DMS153 (cell line): Measurements from ENCODE around the gene ZNF124.
"Not testable (repeated sequence)": the region's sequence is repeated elsewhere in the genome, so short reads cannot be mapped to it uniquely, and the experiment has no call there.

Experiments used
- DNase-seq: peaks from one replicate; lab custom pipeline; 2025; lab: John Stamatoyannopoulos, UW

Gene ZNF124

GRCh38 chr1:247171875-247172563 is at the start of gene ZNF124:
Gene ZNF124, minus strand, starts transcription at chr1:247172020. Its CDS starts 143 bp downstream, at chr1:247171877.
- not testable (repeated sequence) for DNase-seq

- not testable (repeated sequence) for DNase-seq
Observed at GRCh38 chr1:247220280-247220679, 48.5 kb upstream of the ZNF124 start.

GRCh38 chr1:247218121-247218651 is 46.4 kb upstream of the ZNF124 start:
- no peak for DNase-seq

- no peak for DNase-seq
Observed at GRCh38 chr1:247216261-247216660, 44.4 kb upstream of the ZNF124 start.

- no peak for DNase-seq
Observed at GRCh38 chr1:247212627-247213617, 41.1 kb upstream of the ZNF124 start.

- DNase-seq = no peak
Observed at GRCh38 chr1:247212012-247212411, 40.2 kb upstream of the ZNF124 start.

- no peak for DNase-seq
Observed at GRCh38 chr1:247211339-247211738, 39.5 kb upstream of the ZNF124 start.

GRCh38 chr1:247210376-247211117 is 38.7 kb upstream of the ZNF124 start:
- peak; percentile 96 for DNase-seq

GRCh38 chr1:247210062-247210375 is 38.2 kb upstream of the ZNF124 start:
- no peak for DNase-seq

GRCh38 chr1:247209396-247209795 is 37.6 kb upstream of the ZNF124 start:
- no peak for DNase-seq

- no peak for DNase-seq
Observed at GRCh38 chr1:247204177-247204647, 32.4 kb upstream of the ZNF124 start.

- DNase-seq = no peak
Observed at GRCh38 chr1:247198781-247199180, 27.0 kb upstream of the ZNF124 start.

- DNase-seq = no peak
Observed at GRCh38 chr1:247193958-247194357, 22.1 kb upstream of the ZNF124 start.

GRCh38 chr1:247189981-247190798 is 18.4 kb upstream of the ZNF124 start:
- DNase-seq = no peak

GRCh38 chr1:247185667-247186066 is 13.8 kb upstream of the ZNF124 start:
- DNase-seq = no peak

- no peak for DNase-seq
Observed at GRCh38 chr1:247184254-247184653, 12.4 kb upstream of the ZNF124 start.

GRCh38 chr1:247182994-247183393 is 11.2 kb upstream of the ZNF124 start:
- DNase-seq = no peak

- no peak for DNase-seq
Observed at GRCh38 chr1:247180581-247180980, 8.8 kb upstream of the ZNF124 start.

- no peak for DNase-seq
Observed at GRCh38 chr1:247177755-247178154, 5.9 kb upstream of the ZNF124 start.

- no peak for DNase-seq
Observed at GRCh38 chr1:247175458-247175857, 3.6 kb upstream of the ZNF124 start.

GRCh38 chr1:247173431-247173830 is 1.6 kb upstream of the ZNF124 start:
- no peak for DNase-seq
